ENCODE data around the gene CNTNAP2.

DNA sequence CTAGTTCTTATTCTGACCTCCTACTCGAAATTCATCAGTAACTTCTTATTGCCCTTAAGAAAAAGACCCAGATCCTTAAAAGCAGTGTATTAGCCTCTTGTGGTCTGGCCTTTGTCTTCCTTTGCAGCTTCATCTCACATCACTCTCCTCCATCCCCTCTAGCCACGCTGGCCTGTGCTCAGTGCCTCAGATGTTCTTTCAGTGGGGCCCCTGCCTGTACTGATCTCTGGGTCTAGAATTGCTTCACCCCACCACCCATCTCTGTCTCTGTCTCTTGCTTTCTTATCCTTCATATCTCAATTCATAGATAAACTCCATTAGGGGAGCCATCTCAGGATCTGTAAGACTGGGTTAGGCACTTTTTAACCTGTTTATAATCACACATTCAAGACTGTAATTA is 1295.5 kb downstream of the CNTNAP2 start:
- TF ChIP-seq NFKBIZ (CRISPR knock-in tag; IDR thresholded peaks at IDR 0.05) (no peak), EP300 (IDR thresholded peaks at IDR 0.05; ENCODE audit: low read depth in 2 of 2, low read length in 2 of 2) (no peak), EP300 (CRISPR knock-in tag; IDR thresholded peaks at IDR 0.05; ENCODE audit: borderline replicate concordance) (no peak)
